GM18505 (cell line): ENCODE measurements around the gene PLSCR3.

Experiments
- ATAC-seq: cut with Tn5 transposase; IDR thresholded peaks from one replicate; pipeline ENCODE4 v1.9.1; 2021; ENCODE audit not compliant: unreplicated experiment
- POLR2A ChIP-seq: IDR thresholded peaks from 4 replicates; pipeline ENCODE4 v1.6.1; 2011; ENCODE audit warnings: borderline replicate concordance; ENCODE audit not compliant: insufficient read depth, insufficient read length; ENCODE audit errors: extremely low read depth

Gene PLSCR3

DNA sequence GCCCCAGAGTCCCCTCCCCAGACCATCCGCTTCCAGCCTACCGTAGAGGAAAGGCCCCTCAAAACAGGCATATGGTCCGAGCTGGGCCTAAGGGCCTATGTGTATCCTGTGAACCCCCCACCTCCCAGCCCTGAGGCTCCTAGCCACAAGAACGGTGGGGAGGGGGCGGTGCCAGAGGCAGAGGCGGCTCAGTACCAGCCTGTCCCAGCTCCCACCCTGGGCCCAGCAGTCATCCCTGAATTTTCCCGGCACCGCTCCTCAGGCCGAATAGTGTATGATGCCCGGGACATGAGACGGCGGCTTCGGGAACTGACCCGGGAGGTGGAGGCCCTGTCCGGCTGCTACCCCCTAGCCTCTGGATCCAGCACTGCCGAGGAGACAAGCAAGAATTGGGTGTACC, 26.9 kb upstream of the PLSCR3 start:
- TF ChIP-seq POLR2A, result no peak

DNA sequence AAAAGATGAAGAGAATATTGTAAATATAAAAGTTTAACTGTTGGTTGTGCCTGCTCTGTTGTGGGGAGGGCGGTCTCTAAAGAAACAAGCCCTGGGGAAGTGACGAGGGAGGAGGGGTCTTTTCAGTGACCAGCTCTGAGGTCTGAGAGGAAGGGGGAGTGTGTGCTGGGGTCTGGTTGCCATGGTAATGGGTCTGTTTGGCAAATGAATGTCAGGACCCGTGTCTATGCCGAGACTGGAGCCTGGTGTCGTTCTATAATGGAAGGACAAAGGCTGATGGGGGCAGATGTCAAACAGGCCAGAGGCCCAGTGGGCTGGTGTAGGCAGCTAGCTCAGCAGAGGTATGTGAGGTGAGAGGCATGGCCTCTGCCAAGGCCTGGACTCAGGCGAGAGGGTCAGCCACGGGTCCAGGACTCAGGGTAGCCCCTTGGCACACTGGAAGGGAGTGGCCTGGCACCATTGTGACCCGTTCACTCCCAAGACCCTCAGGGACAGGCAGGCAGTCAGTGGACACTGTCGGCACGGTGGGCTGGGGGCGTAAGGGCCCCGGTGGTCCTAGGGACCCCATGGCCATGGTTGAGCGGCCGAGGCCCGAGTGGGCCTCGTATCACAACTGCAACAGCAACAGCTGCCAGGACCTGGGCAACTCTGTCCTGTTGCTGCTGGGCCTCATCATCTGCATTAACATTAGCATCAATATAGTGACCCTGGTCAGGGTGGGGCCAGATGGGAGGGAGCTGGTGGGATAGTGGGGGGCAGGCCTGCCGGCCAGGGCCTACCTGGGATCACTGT, 25.7 kb upstream of the PLSCR3 start, which contains the start of gene SPEM1:
Gene SPEM1 (plus strand): TSS at position 506 of the 792 bp plus-strand sequence. CDS start 61 bp downstream, at position 567.
- no peak for ATAC-seq
- no peak for TF ChIP-seq POLR2A

More for the DNA sequence above, 26.9 kb upstream of the PLSCR3 start:
- no peak for ATAC-seq

GRCh38 chr17:7418472-7419152, 24.3 kb upstream of the PLSCR3 start:
- TF ChIP-seq POLR2A, result no peak
- no peak for ATAC-seq

- no peak for ATAC-seq
- no peak for TF ChIP-seq POLR2A
Observed at GRCh38 chr17:7417056-7417655, 22.8 kb upstream of the PLSCR3 start.

DNA sequence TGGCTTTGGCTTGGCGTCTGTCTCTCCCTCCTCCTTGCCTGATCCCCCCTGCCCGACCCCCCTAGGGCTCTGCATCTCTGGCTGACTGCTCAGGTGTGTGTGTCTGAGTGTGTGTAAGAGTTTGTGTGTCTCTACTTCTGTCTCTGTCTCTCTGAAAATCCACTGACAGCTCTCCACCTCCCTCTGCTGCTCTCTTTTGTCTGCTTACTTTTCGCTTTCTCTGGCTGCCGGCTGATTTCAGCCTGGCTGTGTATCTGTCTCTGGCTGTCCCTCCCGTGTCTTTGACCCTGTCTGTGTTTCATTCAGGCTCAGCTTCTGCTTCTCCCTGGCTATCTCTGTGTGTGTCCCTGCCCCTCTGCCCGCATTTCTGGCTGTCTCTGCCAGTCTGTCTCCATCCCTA, 22.0 kb upstream of the PLSCR3 start:
- ATAC-seq, result no peak
- no peak for TF ChIP-seq POLR2A

GRCh38 chr17:7415784-7416183, 21.5 kb upstream of the PLSCR3 start:
- TF ChIP-seq POLR2A, result no peak
- ATAC-seq, result no peak

GRCh38 chr17:7414837-7415236, 20.5 kb upstream of the PLSCR3 start:
- no peak for ATAC-seq
- no peak for TF ChIP-seq POLR2A

DNA sequence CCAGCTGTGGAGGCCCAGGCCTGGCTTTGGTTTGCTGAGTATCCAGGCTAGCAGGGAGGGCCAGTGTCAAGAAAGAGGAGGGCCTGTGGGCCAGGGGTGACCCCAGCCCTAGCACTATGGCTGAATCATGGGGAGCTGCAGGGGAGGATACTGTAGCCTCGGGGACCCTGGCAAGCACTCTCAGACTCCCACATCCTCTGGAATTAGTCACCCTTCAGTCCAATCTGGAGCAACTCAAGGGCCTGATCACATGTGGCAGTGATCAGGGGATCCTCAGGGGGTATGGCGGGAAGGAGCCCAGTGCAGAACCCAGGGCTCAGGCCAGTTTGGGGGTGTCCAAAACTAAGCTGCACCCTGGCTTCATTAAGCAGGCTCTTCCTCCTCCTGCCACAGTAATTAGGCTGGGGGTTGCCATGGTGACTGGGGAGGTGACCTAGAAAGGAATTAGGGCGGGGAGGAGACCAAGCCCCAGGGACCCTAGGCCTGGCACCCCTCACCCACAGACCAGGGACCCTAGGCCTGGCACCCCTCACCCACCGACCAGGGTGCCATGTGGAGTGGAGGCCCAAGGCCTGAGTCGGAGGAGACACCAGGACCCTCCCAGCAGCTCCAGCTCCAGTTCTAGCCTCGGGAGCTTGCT, 19.1 kb upstream of the PLSCR3 start:
- ATAC-seq, result no peak
- no peak for TF ChIP-seq POLR2A

- TF ChIP-seq POLR2A, result no peak
- ATAC-seq, result no peak
Observed at GRCh38 chr17:7411427-7411750, 17.1 kb upstream of the PLSCR3 start.

GRCh38 chr17:7410634-7411426, 16.5 kb upstream of the PLSCR3 start:
- TF ChIP-seq POLR2A, result no peak

DNA sequence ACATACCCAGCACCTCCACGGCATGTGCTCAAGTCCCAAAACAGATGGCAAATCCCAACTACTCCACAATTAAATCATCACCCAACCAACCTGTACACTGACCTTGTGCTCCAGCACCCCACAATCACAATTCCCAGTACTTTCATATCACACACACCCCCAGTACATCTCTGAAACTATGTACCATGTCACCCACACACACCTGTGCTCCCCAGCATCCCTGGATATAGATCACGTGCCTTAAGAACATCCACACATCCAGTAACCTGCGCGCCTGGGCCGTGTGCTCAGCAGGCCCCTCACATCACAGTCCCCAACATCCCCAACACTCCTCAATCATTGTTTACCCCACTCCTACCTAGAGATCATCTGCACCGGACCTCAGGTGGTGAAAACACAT, 15.4 kb upstream of the PLSCR3 start:
- no peak for ATAC-seq
- TF ChIP-seq POLR2A, result no peak

More at GRCh38 chr17:7410634-7411426, 16.5 kb upstream of the PLSCR3 start:
- no peak for ATAC-seq

DNA sequence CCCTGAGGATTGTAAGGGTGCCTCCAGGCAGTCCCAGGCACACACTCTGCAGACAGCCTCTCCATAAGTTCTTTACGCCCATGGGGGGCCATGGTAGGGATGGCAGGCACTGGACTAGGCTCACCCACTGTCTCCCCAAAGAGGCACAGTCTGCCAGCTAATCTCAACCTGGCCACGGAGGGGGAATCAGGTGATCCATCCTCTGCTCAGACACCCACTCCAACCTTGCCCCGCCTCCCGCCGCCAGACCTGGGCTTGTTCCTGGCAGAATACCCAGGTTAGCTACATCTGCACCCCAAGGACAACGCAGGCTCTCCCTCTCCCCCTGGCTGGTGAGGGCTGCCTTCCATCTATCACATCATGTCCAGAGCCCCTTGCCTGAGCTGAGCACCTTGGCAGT, 14.5 kb upstream of the PLSCR3 start:
- no peak for ATAC-seq
- no peak for TF ChIP-seq POLR2A

- ATAC-seq, result no peak
- TF ChIP-seq POLR2A, result no peak
Observed at GRCh38 chr17:7408252-7408727, 14.0 kb upstream of the PLSCR3 start.

DNA sequence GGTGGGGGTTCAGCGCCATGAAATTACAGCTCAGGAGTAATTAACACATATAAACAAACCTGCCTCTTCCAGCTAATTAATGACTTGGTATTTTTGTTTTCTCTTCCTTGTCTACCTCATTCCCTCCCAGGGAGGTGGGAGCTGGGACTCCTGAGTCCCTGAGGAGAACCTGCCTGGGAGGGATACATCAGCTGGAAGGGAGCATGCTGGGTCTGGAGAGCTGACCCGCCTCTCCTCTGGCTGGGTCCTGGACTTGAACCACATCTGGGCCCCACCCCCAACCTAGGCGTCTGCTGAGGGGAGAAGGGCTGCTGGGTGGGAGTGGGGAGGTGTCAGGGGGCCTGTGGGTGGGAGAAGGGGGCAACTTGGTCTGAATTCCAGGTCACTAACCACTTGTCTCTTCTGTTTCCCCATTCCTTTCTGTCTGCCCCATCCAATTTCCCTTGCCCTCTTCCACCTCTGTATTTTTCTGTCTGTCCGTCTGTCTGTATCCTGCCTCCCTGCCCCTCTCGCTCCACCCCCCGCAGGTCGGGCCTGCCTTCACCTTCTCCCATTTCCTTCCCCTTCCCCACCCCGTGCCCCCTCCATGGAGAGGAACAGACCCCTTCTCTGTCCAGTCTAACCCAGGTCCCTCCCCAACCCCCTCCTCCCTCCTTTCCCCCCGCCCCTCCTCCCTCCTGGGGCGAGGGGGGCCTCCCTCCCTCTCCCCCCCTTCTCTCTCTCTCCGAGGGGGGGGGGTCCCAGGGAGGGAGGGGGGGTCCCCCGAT, 13.3 kb upstream of the PLSCR3 start, which contains the start of gene NLGN2:
Gene NLGN2 (plus strand): TSS at position 361 of the 767 bp plus-strand sequence. CDS start 411 bp downstream, outside the sequence.
- no peak for ATAC-seq

More for the DNA sequence above, 13.3 kb upstream of the PLSCR3 start, which contains the start of gene NLGN2:
- no peak for TF ChIP-seq POLR2A
